Fibroblast of mammary gland (primary cell): Measurements from ENCODE around the gene VCAN.

ENCODE experiments used
- DNase-seq: peaks from one replicate; pipeline ENCODE4 v3.0.0-alpha.2; 2010; ENCODE audit warnings: low read depth
- H3K4me3 ChIP-seq: 2 replicates; pipeline ENCODE4 v1.5.1; 2011; ENCODE audit warnings: low read depth, mild to moderate bottlenecking, low read length, moderate library complexity; ENCODE audit not compliant: control insufficient read depth
- TF ChIP-seq, protein P1 (sequence below): conservative IDR thresholded peaks from 2 replicates; pipeline ENCODE4 v1.5.1; 2011; ENCODE audit warnings: low read depth, low read length, inconsistent platforms; ENCODE audit not compliant: control insufficient read depth, insufficient read depth

VCAN gene

DNA sequence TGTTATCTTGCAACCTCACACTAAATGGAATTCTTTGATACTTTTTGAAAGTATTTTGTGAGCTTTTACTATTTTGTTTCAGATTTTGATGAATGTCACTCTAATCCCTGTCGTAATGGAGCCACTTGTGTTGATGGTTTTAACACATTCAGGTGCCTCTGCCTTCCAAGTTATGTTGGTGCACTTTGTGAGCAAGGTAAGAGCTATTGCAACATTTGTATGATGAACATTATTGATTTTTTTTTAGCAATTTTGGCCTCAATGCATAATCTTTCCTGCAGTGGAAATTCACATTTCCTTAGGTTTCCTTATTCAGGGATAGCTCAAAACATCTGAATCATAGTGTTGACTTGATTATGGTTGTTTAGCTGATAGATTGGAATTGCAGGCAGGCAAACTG lies 76.3 kb downstream of the VCAN start:
- TF ChIP-seq, protein P1, sequence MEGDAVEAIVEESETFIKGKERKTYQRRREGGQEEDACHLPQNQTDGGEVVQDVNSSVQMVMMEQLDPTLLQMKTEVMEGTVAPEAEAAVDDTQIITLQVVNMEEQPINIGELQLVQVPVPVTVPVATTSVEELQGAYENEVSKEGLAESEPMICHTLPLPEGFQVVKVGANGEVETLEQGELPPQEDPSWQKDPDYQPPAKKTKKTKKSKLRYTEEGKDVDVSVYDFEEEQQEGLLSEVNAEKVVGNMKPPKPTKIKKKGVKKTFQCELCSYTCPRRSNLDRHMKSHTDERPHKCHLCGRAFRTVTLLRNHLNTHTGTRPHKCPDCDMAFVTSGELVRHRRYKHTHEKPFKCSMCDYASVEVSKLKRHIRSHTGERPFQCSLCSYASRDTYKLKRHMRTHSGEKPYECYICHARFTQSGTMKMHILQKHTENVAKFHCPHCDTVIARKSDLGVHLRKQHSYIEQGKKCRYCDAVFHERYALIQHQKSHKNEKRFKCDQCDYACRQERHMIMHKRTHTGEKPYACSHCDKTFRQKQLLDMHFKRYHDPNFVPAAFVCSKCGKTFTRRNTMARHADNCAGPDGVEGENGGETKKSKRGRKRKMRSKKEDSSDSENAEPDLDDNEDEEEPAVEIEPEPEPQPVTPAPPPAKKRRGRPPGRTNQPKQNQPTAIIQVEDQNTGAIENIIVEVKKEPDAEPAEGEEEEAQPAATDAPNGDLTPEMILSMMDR, result no peak
- DNase-seq, result no peak
- H3K4me3 ChIP-seq, result no peak overlapping the region

DNA sequence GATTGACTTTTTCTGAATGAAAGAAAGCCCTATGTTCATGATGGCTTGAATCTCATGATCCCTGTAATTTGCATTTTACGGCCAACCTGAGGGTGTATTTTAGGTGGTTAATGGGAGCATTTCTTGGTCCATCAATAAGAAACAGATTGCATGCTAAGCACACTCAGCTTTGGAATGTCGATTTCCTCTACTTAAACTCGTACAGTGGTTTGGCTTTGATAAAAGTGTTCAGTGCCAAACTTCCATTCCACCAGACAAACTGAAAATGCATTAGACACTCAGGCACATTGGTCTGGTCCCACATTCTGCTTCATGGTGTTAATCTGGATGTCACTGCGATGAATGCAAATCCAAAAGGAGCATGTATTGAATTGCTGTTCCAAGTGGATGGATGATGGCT lies 77.0 kb downstream of the VCAN start:
- H3K4me3 ChIP-seq, result no peak overlapping the region
- DNase-seq, result peak; percentile 73
- TF ChIP-seq, protein P1, result no peak

DNA sequence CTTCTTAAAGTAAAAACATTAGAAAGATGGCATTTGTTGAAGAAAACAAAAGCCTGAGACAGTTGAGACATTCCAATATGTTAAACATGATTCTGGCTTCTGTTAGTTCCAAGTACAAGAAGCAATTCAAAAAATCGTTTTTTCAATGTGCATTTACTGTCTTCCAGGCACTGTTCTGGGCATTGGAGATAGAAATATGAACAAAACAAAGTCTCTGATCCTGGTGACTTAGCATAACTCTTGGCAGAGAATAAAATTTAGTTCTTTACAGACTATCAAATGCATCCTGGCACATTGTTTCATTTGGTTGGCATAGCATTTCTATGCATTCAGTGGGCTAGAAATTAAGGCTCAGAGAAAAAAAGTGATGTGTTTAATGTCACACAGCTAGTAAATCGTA lies 77.5 kb downstream of the VCAN start:
- TF ChIP-seq, protein P1, result no peak
- no peak overlapping the region for H3K4me3 ChIP-seq
- no peak for DNase-seq

DNA sequence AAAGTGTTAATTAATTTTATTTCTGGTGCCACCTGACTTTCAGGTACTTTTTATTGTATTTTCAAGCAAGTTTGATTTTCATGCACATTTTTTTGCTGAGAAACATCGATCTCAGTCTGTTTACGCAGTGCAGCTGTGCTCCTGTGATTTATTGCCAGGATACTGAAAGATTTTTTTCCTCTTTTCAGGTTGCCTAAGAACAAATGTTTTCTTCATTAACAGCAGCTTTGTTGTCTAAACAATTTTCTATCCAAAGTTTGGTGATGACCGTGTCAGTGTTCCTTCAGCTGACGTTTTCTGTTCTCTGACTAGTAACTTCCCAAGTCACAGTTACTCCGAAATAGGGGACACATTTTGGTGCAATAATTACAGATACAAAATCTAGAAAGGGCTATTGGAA lies 78.1 kb downstream of the VCAN start:
- peak; percentile 31 for DNase-seq
- no peak overlapping the region for H3K4me3 ChIP-seq
- TF ChIP-seq, protein P1, result no peak

DNA sequence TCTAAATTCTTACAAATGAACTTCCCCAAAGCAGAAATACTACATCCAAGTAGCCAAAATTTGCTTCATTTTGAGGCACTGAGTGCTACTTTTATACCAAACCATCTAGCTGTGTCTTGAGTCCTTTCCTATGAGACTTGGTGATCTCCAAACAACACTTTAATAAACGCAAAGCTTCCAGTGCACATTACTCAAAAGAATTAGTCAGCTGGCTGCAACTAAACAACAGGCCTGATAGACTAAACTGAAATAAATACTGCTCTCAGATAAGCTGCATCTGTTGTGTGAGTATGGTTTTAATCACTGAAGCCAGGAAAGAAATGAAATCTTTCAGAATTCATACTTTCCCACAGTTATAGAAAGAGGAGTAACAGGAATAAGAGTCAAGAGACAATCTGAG lies 80.3 kb downstream of the VCAN start:
- DNase-seq, result peak; percentile 77
- TF ChIP-seq, protein P1, result no peak
- no peak overlapping the region for H3K4me3 ChIP-seq

DNA sequence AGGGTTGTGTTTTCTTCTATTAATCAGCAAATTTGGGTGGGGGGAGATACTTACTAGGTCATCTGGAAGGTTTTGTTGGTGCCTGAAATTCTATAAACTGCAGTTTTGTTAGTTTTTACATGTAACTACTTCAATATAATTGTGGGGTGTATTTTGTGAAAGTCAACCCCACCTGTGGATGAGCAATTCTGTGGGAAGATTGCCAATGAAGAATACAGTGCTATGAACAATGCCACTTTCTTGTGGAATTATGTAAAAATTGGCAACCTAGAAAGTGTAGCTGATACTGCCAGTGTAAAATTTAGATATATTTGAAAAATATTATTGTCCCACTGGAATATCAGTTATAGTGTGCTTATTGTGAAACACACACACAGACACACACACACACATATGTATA lies 80.7 kb downstream of the VCAN start:
- no peak overlapping the region for H3K4me3 ChIP-seq
- TF ChIP-seq, protein P1, result no peak
- no peak for DNase-seq

DNA sequence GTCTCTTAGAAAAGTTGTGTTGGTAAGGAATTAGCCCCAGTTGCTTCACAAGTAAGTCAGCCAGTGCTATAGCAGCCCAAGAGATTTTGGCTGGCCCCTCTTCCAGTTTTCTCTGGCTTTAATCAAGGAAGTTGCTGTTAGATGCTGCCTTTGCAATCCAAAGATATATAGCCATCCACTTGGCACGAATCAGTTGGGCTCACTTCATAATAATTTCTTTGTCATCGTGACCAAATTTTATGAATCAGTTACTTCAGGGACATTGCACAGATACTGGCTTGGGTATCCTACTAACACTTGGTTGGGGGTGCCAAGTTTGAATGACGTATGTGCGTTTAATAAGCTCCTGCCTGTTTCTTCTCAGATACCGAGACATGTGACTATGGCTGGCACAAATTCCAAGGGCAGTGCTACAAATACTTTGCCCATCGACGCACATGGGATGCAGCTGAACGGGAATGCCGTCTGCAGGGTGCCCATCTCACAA lies 81.5 kb downstream of the VCAN start:
- peak; percentile 88 for DNase-seq
- H3K4me3 ChIP-seq, result no peak overlapping the region
- TF ChIP-seq, protein P1, result no peak
